Epithelial cell of proximal tubule (primary cell): Measurements from ENCODE around the gene SLCO1A2. TPM values are rescaled to one million over a fixed set of nuclear protein-coding genes. Genes with fewer than 3 reads are reported as not detected.

Experiments used
- DNase-seq: peaks from one replicate; pipeline ENCODE4 v3.0.0-alpha.2; 2011; ENCODE audit warnings: low read depth
- H3K4me3 ChIP-seq: 2 replicates; pipeline ENCODE4 v1.5.1; 2011; ENCODE audit warnings: low read depth, mild to moderate bottlenecking, low read length
- CTCF ChIP-seq: conservative IDR thresholded peaks from 2 replicates; pipeline ENCODE4 v1.5.1; 2012; ENCODE audit warnings: low read depth, mild to moderate bottlenecking, low read length
- total RNA-seq: library from RNA; depleted of rRNA; stranded (reverse); fragments of >200 nt; gene quantifications from 2 replicates; pipeline ENCODE4 v1.2.3, GENCODE V29; 2015

SLCO1A2 gene
- total RNA-seq, 1 donor from 2014 or later: not detected

- H3K4me3 ChIP-seq: no peak overlapping the region
- DNase-seq: no peak
- TF ChIP-seq CTCF: no peak
Observed at GRCh38 chr12:21354641-21355040, 19.9 kb upstream of the SLCO1A2 start.

GRCh38 chr12:21353948-21354347, 19.2 kb upstream of the SLCO1A2 start:
- no peak overlapping the region for H3K4me3 ChIP-seq
- no peak for DNase-seq
- TF ChIP-seq CTCF: no peak

- DNase-seq: no peak
- no peak for TF ChIP-seq CTCF
- H3K4me3 ChIP-seq: no peak overlapping the region
Observed at GRCh38 chr12:21353487-21353886, 18.8 kb upstream of the SLCO1A2 start.

- TF ChIP-seq CTCF: no peak
- no peak for DNase-seq
- no peak overlapping the region for H3K4me3 ChIP-seq
Observed at GRCh38 chr12:21350975-21351374, 16.3 kb upstream of the SLCO1A2 start.

- no peak overlapping the region for H3K4me3 ChIP-seq
- DNase-seq: no peak
- no peak for TF ChIP-seq CTCF
Observed at GRCh38 chr12:21346542-21347205, 12.0 kb upstream of the SLCO1A2 start.

- no peak overlapping the region for H3K4me3 ChIP-seq
- DNase-seq: no peak
- TF ChIP-seq CTCF: no peak
Observed at GRCh38 chr12:21343636-21344035, 8.9 kb upstream of the SLCO1A2 start.

- no peak for DNase-seq
- no peak for TF ChIP-seq CTCF
- H3K4me3 ChIP-seq: no peak overlapping the region
Observed at GRCh38 chr12:21341769-21342168, 7.1 kb upstream of the SLCO1A2 start.
